ENCODE data around the gene PAK5. TPM values are rescaled to one million over a fixed set of nuclear protein-coding genes. Genes with fewer than 3 reads are reported as not detected.

The PAK5 gene
- total and polyA plus RNA-seq, 8 donors: 1.0 to 2.0 (median 1.5) TPM

DNA sequence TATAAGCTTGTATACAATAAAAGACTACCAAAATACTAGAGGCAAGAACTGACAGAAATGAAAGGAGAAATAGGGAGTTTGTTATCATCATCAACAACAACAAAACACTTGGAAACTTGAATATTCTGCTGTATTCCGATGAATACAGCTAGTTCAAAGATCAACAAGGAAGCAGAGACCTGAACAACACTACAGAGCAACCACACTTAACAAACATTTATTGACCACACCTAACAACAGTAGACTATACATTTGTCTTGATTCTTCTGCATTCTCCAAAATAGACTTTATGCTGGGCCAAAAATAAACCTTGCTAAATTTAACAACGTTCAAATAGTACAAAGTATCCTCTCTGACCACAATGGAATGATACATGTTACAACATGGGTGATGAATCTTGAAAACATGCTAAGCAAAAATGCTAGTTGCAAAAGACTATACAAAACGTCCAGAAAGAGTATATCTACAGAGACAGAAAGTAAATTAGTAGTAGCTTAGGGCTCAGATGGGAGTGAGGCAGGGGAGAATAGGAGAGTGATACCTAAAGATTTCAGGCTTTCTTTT is 39.1 kb upstream of the PAK5 start:
- intact Hi-C loops (cut with DNase I): no loop called here

DNA sequence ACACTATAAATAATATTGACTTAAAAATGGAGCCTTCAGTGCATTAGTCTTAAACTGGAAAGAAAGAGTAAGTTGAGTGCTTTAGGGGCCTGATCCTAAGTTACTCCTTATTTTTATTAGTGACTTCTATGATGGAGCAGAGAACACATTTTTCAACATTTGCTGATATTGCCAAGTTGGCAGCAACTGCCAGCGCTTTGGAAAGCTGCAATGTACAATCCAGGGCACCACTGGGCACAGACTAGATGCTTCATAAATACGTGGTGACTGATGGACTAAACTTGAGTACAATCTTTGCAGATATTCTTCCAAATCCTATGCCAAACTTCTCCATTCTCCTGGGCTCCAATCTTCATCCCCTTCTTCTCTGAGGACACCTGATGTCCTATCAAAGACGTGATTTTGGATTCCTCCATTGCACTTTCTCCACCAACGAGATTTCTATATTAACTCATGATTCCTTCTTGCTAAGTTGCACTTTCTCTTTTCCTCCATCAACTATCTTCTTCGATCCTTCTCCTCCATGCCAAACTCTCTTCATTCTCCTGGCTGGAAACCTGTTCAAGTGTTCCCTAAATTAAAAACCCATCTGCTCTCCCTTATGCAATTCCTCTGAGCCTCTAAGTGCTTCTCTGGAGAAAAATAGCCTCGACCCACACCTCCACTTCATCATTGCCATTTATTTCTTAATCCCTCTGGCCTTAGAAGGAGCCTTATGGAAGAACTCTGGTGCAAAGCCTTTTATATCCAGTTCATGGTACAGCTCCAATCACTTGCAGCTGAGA is 28.5 kb upstream of the PAK5 start:
- Histone ChIP-seq H3K4me1 (no peaks in the 10 kb centered on the region), H3K27ac (no peak overlapping the region), H3K27me3 (no peaks in the 10 kb centered on the region), H3K9me3 (no peaks in the 10 kb centered on the region), H3K4me3 (no peak overlapping the region), H3K36me3 (no peaks in the 10 kb centered on the region)
- intact Hi-C loops (cut with DNase I): no loop called here
- FAIRE-seq (no peak), ATAC-seq (no peak), DNase-seq (no peak)
- 57 to 72% methylated on average over 6 of the region's 6 CpGs for WGBS, 2 donors
- TF ChIP-seq, protein P1, sequence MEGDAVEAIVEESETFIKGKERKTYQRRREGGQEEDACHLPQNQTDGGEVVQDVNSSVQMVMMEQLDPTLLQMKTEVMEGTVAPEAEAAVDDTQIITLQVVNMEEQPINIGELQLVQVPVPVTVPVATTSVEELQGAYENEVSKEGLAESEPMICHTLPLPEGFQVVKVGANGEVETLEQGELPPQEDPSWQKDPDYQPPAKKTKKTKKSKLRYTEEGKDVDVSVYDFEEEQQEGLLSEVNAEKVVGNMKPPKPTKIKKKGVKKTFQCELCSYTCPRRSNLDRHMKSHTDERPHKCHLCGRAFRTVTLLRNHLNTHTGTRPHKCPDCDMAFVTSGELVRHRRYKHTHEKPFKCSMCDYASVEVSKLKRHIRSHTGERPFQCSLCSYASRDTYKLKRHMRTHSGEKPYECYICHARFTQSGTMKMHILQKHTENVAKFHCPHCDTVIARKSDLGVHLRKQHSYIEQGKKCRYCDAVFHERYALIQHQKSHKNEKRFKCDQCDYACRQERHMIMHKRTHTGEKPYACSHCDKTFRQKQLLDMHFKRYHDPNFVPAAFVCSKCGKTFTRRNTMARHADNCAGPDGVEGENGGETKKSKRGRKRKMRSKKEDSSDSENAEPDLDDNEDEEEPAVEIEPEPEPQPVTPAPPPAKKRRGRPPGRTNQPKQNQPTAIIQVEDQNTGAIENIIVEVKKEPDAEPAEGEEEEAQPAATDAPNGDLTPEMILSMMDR (IDR thresholded peaks at IDR 0.05): no peak

More for the DNA sequence above, 39.1 kb upstream of the PAK5 start:
- WGBS, 2 donors: 44 to 47% methylated on average over 3 of the region's 3 CpGs
- no peak for DNase-seq
- no peaks in the 10 kb centered on the region for H3K27me3 ChIP-seq
- H3K27ac ChIP-seq: no peak overlapping the region
- no peaks in the 10 kb centered on the region for H3K36me3 ChIP-seq
- H3K9me3 ChIP-seq: no peaks in the 10 kb centered on the region
- FAIRE-seq: no peak
- TF ChIP-seq, protein P1 (IDR thresholded peaks at IDR 0.05): no peak
- no peaks in the 10 kb centered on the region for H3K4me1 ChIP-seq
- ATAC-seq: no peak
- no peak overlapping the region for H3K4me3 ChIP-seq

DNA sequence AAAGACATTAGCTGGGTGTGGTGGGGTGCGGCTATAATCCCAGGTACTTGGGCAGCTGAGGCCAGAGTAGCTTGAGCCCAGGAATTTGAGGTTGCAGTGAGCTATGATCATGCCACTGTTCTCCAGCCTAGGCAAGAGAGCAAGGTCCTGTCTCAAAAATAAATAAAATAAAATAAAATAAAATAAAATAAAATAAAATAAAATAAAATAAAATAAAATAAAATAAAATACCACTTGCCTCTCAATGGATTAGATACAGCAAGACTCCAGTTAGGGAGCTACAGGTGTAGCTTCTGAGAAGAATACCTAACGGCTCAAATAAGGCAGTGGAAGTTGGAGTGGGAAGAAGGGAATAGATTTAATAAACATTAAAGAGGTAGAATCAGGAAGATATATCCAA is 13.7 kb upstream of the PAK5 start:
- TF ChIP-seq, protein P1 (IDR thresholded peaks at IDR 0.05): no peak
- Histone ChIP-seq H3K27ac (no peak overlapping the region), H3K9me3 (no peaks in the 10 kb centered on the region), H3K36me3 (no peaks in the 10 kb centered on the region), H3K4me1 (no peaks in the 10 kb centered on the region), H3K4me3 (no peak overlapping the region), H3K27me3 (no peaks in the 10 kb centered on the region)
- 90 to 97% methylated on average over 2 of the region's 2 CpGs for WGBS, 2 donors
- DNase-seq (no peak), ATAC-seq (no peak), FAIRE-seq (no peak)
- intact Hi-C loops (cut with DNase I): no loop called here

DNA sequence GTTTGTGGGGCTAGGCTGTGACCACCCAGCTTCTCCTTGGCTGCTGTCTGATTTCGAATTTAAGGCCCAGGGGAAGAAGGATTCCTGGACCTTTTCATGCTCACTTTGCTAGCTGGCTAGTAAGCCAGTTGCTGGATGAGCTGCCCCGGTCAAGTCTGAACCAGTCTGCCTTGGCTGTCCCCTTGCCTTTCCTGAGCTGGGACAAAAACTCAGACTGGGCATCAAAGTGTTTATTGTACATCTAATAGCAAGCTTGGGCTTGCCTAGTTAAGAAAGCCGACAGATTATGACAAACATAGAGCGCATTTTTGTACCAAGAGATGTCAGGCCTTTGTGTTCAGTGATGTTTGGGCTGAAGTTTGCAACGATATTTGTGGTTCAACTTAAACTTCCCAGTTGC is 750 bp upstream of the PAK5 start:
- intact Hi-C loops (cut with DNase I): no loop called here
- Histone ChIP-seq H3K4me3 (no peak overlapping the region), H3K27ac (no peak overlapping the region), H3K9me3 (no peaks in the 10 kb centered on the region), H3K36me3 (no peaks in the 10 kb centered on the region), H3K4me1 (no peaks in the 10 kb centered on the region), H3K27me3 (peaks cover 0 to 4% (median 0%) of the 10 kb centered on the region in 4 donors)
- ATAC-seq (no peak), FAIRE-seq (no peak), DNase-seq (no peak)
- WGBS, 2 donors: 67 to 82% methylated on average over 5 of the region's 5 CpGs
- TF ChIP-seq, protein P1 (IDR thresholded peaks at IDR 0.05): no peak

DNA sequence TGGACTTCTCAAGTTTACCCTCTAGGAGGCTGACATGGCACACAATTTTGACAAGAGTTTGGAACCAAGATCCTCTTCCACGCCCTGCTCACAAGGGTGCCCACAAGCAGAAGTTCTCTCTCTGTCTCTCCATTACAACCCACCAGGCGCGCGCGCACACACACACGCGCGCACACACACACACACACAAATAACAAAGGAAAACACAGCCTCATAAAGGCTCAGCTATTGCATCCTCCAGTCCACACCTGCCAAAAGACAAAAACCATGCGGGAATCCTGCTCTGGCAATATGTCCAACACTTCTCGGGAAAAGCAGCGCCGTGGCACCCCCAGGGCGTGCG is 870 bp downstream of the PAK5 start:
- WGBS, 2 donors: 1 to 2% methylated on average over 14 of the region's 14 CpGs
- peak in 3 of 4 donors; percentile 18 to 42 (median 23) for ATAC-seq
- DNase-seq: peak in 1 of 6 donors; percentile 14
- FAIRE-seq: no peak
- H3K9me3 ChIP-seq: no peaks in the 10 kb centered on the region
- no peaks in the 10 kb centered on the region for H3K27me3 ChIP-seq
- TF ChIP-seq, protein P1 (IDR thresholded peaks at IDR 0.05): no peak
- no peaks in the 10 kb centered on the region for H3K36me3 ChIP-seq
- H3K27ac ChIP-seq: no peak overlapping the region
- intact Hi-C loops (cut with DNase I): no loop called here
- no peaks in the 10 kb centered on the region for H3K4me1 ChIP-seq
- H3K4me3 ChIP-seq: peak overlapping the region; percentile 33 to 58 (median 48)
